A204.1 (cell line): ENCODE results near the gene LYZL6.
"Not testable (repeated sequence)": the region's sequence is repeated elsewhere in the genome, so short reads cannot be mapped to it uniquely, and the experiment has no call there.

Experiments
- FAIRE-seq: peaks from 2 replicates; lab custom pipeline; 2012; peaks lifted over from hg19 to GRCh38; lab: Jason Lieb, UNC

Gene LYZL6

GRCh38 chr17:35906191-35906925 is 37.2 kb downstream of the LYZL6 start:
- FAIRE-seq: no peak

GRCh38 chr17:35903451-35903850 is 40.1 kb downstream of the LYZL6 start:
- no peak for FAIRE-seq

GRCh38 chr17:35901631-35902175 is 41.8 kb downstream of the LYZL6 start:
- FAIRE-seq: no peak

GRCh38 chr17:35900708-35901480 is 42.6 kb downstream of the LYZL6 start:
- FAIRE-seq: no peak

- FAIRE-seq: no peak
Observed at GRCh38 chr17:35900280-35900679, 43.2 kb downstream of the LYZL6 start.

- FAIRE-seq: no peak
Observed at GRCh38 chr17:35898283-35899070, 45.0 kb downstream of the LYZL6 start.

GRCh38 chr17:35897772-35898171 is 45.7 kb downstream of the LYZL6 start:
- FAIRE-seq: not testable (repeated sequence)

GRCh38 chr17:35895636-35896587 is 47.6 kb downstream of the LYZL6 start:
- FAIRE-seq: no peak

GRCh38 chr17:35894206-35894605 is 49.3 kb downstream of the LYZL6 start:
- FAIRE-seq: no peak

GRCh38 chr17:35893751-35894150 is 49.8 kb downstream of the LYZL6 start:
- FAIRE-seq: no peak

- no peak for FAIRE-seq
Observed at GRCh38 chr17:35892091-35893035, 51.1 kb downstream of the LYZL6 start.

- no peak for FAIRE-seq
Observed at GRCh38 chr17:35891269-35891668, 52.2 kb downstream of the LYZL6 start.

GRCh38 chr17:35890774-35891155 is 52.7 kb downstream of the LYZL6 start:
- no peak for FAIRE-seq

- no peak for FAIRE-seq
Observed at GRCh38 chr17:35889818-35890773, 53.4 kb downstream of the LYZL6 start.

GRCh38 chr17:35889241-35889640 is 54.3 kb downstream of the LYZL6 start:
- no peak for FAIRE-seq
